ENCODE results near the gene LRRC1. TPM values are rescaled to one million over a fixed set of nuclear protein-coding genes. Genes with fewer than 3 reads are reported as not detected.
A peak's percentile ranks its signal among the peaks of the same experiment; 100 is the strongest.

The LRRC1 gene
- total and polyA plus RNA-seq, 8 donors: 8.6 to 16.4 (median 10.3) TPM

- no peak for TF ChIP-seq CTCF (IDR thresholded peaks at IDR 0.05)
- H3K4me3 ChIP-seq: no peak overlapping the region
- DNase-seq: no peak
- H3K27me3 ChIP-seq: no peaks in the 10 kb centered on the region
- ATAC-seq: no peak
- intact Hi-C loops (cut with DNase I): no loop called here
- no peaks in the 10 kb centered on the region for H3K4me1 ChIP-seq
- H3K36me3 ChIP-seq: no peaks in the 10 kb centered on the region
- no peak overlapping the region for H3K27ac ChIP-seq
- H3K9me3 ChIP-seq: no peaks in the 10 kb centered on the region
These were observed 34.3 kb downstream of the LRRC1 start for GRCh38 chr6:53828966-53829697.

DNA sequence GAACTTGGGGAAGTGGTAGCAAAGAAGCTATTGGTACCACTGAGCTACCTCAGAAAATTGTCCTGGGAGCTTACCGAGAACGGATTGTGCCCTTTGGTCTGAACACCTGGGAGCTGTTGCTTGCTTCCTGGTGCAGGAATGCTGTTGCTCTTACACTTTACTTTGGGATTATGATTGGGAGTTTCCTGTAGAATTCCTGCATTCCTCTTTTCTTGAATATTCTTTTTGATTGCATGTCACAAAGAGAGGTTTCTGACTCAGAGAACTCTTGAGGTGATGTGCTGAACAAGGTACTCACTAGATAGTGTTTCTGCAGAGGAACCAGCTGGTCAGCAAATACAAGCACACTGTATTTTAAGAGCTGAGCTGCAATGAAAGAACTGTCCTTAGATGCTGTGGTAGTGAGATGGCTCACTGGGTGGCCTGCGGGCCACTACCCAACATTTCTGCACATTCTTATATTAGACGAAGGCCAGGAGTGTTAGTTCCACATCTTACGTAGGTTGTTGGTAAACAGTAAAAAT, 35.0 kb downstream of the LRRC1 start:
- H3K4me1 ChIP-seq: no peaks in the 10 kb centered on the region
- H3K27me3 ChIP-seq: no peaks in the 10 kb centered on the region
- DNase-seq (no peak), ATAC-seq (peak; percentile 24)
- no peak for TF ChIP-seq CTCF (IDR thresholded peaks at IDR 0.05)
- intact Hi-C loops (cut with DNase I): no loop called here
- H3K4me3 ChIP-seq: no peak overlapping the region
- H3K36me3 ChIP-seq: no peaks in the 10 kb centered on the region
- H3K9me3 ChIP-seq: no peaks in the 10 kb centered on the region
- H3K27ac ChIP-seq: no peak overlapping the region

GRCh38 chr6:53830366-53830765, 35.6 kb downstream of the LRRC1 start:
- H3K36me3 ChIP-seq: no peaks in the 10 kb centered on the region

DNA sequence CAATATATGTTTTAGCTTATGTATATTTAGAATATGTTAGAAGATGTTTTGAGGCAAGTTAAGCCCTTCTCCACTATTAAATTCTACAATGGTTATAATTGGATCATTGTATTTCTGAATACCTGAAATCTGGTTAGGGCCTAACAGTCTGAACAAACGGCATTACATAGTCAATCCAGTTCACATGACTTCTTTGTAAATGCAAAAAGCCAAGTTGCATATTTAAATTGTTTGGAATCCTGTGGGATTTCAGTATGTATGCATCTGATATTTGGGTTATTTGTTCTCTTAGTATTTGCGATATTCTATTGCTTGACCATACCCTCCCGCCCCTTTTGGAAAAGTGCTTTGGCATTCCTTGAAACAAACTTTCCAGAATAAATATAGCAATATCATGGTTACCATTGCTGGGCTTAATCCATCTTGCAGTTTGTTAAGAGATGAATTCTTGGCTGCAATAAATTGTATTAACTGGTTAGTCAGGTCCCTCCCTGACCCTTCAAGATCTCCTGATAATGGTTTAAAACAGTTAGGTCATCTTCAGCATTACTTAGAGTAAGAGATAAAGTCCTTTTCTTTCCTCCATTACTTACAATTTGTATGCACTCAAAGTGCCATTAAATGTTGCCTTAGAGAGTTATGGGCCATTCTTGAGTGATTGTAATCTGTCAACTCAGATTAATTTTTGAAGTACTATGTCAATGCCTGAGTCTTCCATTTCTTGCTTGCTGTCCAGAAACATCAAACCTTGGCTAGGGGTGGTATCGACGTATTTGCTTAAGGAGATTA, 36.5 kb downstream of the LRRC1 start:
- Histone ChIP-seq H3K4me1 (no peaks in the 10 kb centered on the region), H3K27me3 (no peaks in the 10 kb centered on the region), H3K36me3 (no peaks in the 10 kb centered on the region), H3K9me3 (no peaks in the 10 kb centered on the region), H3K4me3 (no peak overlapping the region), H3K27ac (no peak overlapping the region)
- no peak for DNase-seq
- no peak for ATAC-seq
- intact Hi-C loops (cut with DNase I): no loop called here
- no peak for TF ChIP-seq CTCF (IDR thresholded peaks at IDR 0.05)

More at GRCh38 chr6:53830366-53830765, 35.6 kb downstream of the LRRC1 start:
- ATAC-seq (no peak), DNase-seq (no peak)
- Histone ChIP-seq H3K9me3 (no peaks in the 10 kb centered on the region), H3K27ac (no peak overlapping the region), H3K4me1 (no peaks in the 10 kb centered on the region), H3K4me3 (no peak overlapping the region), H3K27me3 (no peaks in the 10 kb centered on the region)
- intact Hi-C loops (cut with DNase I): no loop called here
- no peak for TF ChIP-seq CTCF (IDR thresholded peaks at IDR 0.05)

All from left lung (tissue), 10 donors.